ENCODE data around the gene SELENOW.
"Not testable (repeated sequence)": the region's sequence is repeated elsewhere in the genome, so short reads cannot be mapped to it uniquely, and the experiment has no call there.

The SELENOW gene

GRCh38 chr19:47756953-47757608 is 21.4 kb upstream of the SELENOW start:
- no peak for DNase-seq

DNA sequence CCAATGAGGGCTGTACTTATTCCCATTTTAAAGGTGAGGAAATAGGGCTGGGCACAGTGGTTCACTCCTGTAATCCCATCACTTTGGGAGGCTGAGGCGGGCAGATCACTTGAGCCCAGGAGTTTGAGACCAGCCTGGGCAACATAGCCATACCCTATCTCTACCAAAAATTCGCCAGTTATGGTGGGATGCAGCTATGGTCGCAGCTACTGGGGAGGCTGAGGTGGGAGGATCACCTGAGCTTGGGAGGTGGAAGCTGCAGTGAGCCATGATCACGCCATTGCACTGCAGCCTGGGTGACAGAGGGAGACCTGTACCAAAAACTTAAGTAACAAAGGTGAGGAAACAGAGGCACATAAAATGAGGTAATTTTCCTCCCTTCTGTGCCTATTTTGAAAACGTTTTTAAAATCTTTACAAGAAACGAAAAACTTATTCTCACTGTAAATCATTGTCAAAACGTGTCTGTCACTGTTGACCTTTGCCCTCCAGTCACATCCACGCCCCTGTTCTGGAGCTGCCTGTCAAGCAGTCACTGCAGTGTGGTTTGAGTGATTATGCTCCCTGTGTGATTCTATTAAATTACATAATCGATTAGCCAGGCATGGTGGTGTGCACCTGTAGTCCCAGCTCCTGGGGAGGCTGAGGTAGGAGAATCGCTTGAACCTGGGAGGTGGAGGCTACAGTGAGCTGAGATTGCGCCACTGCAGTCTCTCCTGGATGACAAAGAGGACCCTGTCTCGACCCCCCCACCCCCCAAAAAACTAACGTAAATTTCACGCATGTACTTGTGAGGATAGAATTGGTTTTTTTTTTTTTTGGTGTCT is 20.7 kb upstream of the SELENOW start:
- DNase-seq, result no peak

DNA sequence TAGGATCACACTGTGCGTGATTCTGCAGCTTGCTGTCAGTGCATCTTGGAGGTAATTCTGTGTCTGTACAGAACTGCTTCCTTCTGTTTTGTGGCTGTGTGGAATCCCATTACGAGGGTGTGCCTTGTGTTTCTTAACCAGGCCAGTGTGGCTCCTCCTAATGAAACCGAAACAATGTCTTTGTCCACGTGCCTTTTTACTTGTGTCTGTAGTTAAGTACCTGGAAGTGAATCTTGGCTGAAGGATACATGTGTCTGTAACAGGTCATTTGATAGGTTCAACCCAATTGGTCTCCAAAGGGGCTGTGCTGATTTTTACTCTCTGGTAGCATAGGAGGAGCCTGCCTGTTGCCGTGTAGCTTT is 20.1 kb upstream of the SELENOW start:
- no peak for DNase-seq

- DNase-seq, result no peak
Measured at GRCh38 chr19:47760632-47760999, 17.9 kb upstream of the SELENOW start.

DNA sequence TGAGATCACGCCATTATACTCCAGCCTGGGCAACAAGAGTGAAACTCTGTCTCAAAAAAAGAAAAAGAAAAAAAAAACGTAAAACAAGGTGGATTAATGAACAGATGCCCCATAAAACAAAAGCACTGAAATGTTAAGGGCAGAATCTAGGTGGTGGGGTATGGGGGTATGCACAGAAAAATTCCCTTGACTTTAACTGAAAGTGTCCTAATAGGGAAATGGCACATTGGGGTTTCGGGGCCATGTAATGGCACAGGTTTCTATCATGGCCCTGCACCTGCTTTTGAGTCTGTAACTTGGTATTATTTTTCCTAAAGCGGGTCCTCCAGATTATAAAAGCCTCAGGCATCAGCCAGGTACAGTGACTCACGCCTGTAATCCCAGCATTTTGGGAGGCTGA is 16.9 kb upstream of the SELENOW start:
- no peak for DNase-seq

DNA sequence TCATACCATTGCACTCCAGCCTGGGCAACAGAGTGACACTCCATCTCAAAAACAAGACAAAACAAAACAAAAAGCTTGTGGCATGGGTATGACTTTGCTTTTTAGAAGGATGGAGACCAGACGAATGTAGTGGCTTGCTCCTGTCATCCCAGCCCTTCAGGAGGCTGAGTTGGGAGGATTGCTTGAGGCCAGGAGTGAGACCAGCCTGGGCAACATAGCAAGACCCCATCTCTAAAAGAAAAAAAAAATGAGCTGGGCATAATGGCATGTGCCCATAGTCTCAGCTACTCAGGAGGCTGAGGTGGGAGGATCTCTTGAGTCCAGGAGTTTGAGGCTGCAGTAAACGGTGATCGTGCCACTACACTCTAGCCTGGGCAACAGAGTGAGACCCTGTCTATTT is 16.4 kb upstream of the SELENOW start:
- DNase-seq, result no peak

DNA sequence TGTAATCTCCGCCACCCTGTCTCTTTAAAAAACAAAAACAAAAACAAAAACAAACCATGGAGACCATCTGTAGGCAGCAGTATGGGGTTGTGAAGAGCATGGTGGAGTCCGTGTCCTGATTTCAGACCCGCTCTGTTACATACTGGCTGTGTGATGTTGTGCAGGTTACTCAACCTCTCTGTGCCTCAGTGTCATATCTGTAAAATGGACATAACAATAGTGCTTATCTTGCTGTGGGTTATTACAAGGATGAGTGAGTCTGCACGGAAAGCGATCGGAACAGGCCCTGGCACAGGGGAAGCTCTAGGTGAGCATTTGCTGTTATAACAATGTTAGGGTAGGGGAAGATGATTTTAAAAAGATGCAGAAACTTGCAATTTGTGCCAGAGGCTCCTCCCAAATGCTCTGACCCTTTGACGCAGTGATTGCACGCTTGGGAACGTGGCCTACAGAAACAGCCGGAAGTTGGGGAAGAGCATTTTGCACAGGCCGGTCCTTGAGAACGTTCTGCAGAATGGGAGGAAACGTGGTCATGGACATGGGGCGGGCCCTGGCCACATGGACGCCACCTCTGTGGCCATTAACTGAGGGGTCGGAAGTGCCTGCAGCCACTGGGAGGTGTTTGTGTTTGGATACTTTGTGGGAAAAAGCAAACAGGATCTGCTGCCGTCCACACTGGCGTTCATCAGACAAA is 15.7 kb upstream of the SELENOW start:
- DNase-seq, result no peak

GRCh38 chr19:47764705-47765104 is 13.8 kb upstream of the SELENOW start:
- DNase-seq, result not testable (repeated sequence)

GRCh38 chr19:47765523-47766358 is 12.8 kb upstream of the SELENOW start:
- DNase-seq, result no peak

GRCh38 chr19:47766359-47766620 is 12.2 kb upstream of the SELENOW start:
- DNase-seq, result no peak

GRCh38 chr19:47766670-47767069 is 11.8 kb upstream of the SELENOW start:
- no peak for DNase-seq

- DNase-seq, result no peak
Measured at GRCh38 chr19:47767349-47767748, 11.2 kb upstream of the SELENOW start.

DNA sequence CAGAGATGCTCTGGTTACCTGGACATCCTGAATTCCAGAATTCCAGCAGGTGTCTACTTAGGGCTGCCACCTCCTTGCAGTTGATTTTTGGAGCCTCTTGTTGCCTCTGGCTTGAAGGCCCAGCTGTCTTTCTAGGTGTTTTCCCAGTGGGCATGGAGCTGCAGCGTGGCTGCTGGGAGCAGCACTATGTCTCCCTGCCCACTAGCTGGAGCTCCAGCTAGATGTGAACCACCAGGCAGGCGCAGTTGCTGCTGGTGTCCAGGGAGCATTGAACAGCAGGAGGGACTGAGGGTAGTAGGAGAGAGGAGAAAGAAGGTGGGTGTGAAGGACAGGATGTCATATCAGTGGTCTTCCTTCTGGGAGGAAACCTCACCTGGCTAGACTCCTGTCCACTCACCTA is 9.9 kb upstream of the SELENOW start:
- no peak for DNase-seq

DNA sequence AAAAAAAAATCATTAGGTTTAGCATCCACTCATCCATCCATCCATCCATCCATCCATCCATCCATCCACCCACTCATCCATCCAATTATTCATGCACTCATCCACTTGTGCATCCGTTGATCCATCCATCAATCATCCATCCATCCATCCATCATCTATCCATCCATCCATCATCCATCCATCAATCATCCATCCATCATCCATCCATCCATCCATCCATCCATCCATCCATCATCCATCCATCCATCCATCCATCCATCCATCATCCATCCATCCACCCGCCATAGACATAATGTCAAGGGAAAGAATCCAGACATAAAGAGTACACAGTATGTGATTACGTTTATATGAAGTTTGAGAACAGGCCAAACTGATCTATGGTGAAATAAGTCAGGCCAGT is 9.0 kb upstream of the SELENOW start:
- no peak for DNase-seq

GRCh38 chr19:47771291-47771690 is 7.2 kb upstream of the SELENOW start:
- DNase-seq, result not testable (repeated sequence)

DNA sequence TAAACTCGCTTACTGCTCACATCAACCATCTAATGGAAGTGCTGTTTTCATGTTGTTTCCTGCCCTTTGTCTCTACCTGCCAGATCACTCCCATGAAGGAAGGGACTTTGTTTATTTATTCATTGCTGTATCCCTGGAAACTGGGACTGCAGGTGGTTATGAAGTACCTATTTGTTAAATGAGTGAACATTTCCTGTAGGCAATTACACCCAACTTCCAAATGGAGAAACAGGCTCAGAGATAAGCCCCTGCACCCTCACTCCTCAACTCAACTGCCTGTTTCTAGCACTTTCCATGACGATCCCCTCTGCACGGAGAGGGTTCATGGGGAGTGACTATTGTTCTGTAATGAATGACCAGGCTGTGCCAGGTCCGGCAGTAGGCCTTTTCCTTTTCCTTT is 1.9 kb upstream of the SELENOW start:
- no peak for DNase-seq

DNA sequence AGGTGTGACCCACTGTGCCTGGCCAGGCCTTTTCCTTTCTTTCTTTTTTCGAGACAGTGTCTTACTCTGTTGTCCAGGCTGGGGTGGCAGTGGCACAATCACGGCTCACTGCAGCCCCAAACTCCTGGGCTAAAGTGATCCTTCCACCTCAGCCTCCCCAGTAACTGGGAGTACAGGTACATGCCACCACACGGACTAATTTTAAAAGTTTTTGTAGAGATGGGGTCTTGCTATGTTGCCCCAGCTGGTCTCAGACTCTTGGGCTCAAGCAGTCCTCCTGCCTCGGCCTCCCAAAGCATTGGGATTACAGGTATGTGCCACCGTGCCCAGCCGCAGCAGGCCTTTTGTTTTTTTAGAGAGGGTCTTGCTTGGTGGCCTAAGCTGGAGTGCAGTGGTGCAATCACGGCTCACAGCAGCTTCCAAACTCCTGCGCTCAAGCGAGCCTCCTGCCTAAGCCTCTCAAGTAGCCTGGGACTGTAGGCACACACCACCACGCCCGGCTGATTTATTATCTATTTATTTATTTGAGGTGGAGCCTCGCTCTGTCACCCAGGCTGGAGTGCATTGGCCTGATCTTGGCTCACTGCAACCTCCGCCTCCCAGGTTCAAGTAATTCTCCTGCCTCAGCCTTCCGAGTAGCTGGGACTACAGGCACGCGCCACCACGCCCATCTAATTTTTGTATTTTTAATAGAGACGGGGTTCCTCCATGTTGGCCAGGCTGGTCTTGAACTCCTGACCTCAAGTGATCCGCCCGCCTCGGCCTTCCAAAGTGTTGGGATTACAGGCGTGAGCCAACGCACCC is 1.1 kb upstream of the SELENOW start:
- not testable (repeated sequence) for DNase-seq

DNA sequence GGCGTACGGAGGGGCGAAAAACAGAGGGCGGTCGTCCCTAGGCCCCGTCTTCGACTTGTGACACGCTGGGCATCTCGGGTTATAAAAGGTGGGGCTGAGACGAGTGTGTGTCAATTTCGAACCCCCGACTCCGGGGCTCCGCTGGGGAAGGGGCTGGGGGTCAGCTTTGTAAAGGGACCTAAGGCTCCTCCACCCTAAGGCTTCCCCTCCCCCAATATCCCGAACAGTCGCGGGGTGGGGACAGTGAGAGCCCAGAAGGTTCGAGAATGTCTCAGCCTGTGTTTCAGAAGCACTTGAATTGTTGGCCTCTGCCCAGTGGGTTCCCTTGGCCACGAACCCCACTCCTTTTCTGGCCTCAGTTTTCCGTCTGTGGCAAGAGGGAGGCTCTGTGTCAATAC is 450 bp downstream of the SELENOW start:
- DNase-seq, result no peak

DNA sequence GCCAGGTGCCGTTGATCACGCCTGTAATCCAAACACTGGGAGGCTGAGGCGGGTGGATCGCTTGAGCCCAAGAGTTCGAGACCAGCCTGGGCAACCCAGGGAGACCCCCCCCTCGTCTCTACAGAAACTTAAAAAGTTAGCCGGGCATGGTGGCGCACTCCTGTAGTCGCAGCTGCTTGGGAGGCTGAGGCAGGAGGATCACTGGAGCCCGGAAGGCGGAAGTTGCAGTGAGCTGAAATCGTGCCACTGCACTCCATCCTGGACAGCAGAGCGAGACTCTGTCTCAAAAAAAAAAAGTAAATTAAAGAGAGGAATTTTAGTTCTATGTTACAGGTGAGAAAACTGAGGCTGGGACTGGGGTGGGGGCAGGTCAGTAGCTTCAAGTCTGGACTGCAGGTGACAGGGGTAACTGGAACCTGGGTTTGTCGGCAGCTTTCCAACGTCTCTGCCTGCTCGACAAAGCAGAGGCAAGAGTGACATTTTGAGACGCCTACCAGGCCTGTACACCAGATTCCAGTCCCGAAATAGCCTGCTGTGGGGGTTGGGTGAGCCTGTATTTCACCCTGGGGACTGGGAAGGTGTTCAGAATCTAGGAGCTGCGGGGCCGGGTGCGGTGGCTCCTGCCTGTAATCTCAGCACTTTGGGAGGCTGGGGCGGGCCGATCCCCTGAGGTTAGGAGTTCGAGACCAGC is 1.2 kb downstream of the SELENOW start:
- DNase-seq, result no peak

GRCh38 chr19:47780215-47780551 is 1.7 kb downstream of the SELENOW start:
- DNase-seq, result no peak

GRCh38 chr19:47781590-47782262 is 3.2 kb downstream of the SELENOW start:
- no peak for DNase-seq

GRCh38 chr19:47786566-47786965 is 8.1 kb downstream of the SELENOW start:
- DNase-seq, result no peak
